ENCODE measurements around the gene MAMDC2. TPM values are rescaled to one million over a fixed set of nuclear protein-coding genes. Genes with fewer than 3 reads are reported as not detected.

Gene MAMDC2
- total and polyA plus RNA-seq, 2 donors (not counting 1 experiment from before 2014, with no cell fraction given): not detected

GRCh38 chr9:70123695-70124094 lies 80.0 kb downstream of the MAMDC2 start:
- Mint-ChIP-seq H3K9me3 (ENCODE audit: insufficient read depth) (no peaks in the 10 kb centered on the region), H3K27ac (no peak overlapping the region), H3K27me3 (peaks cover 7% of the 10 kb centered on the region), H3K4me3 (no peak overlapping the region), H3K4me1 (no peaks in the 10 kb centered on the region)
- TF ChIP-seq EZH2 (IDR thresholded peaks at IDR 0.05; ENCODE audit: borderline replicate concordance, insufficient read depth, low read depth, low read length, poor library complexity, severe bottlenecking) (no peak), CTCF (IDR thresholded peaks at IDR 0.05) (no peak)
- Histone ChIP-seq H3K4me2 (replicated peaks; ENCODE audit: low read depth, low read length, poor library complexity, severe bottlenecking) (no peak overlapping the region), H2AFZ (ENCODE audit: insufficient read depth, low read depth, low read length, poor library complexity, severe bottlenecking) (no peak overlapping the region), H3K36me3 (replicated peaks in 1 of 2; ENCODE audit: control extremely low read depth in 1 of 2, control insufficient read depth in 1 of 2, extremely low read depth in 1 of 2, insufficient read depth in 2 of 2, low read length in 1 of 2) (no peaks in the 10 kb centered on the region), H3K9ac (ENCODE audit: low read length) (no peak overlapping the region), H3K27ac (ENCODE audit: low read length in 2 of 2) (no peak overlapping the region), H3K4me3 (ENCODE audit: control extremely low read depth in 1 of 5, extremely low read depth in 1 of 5, insufficient read depth in 1 of 5, low read depth in 2 of 5, low read length in 4 of 5) (no peak overlapping the region), H3K27me3 (replicated peaks in 1 of 4; ENCODE audit: control extremely low read depth in 1 of 4, control insufficient read depth in 3 of 4, insufficient read depth in 4 of 4, low read length in 3 of 4) (peaks cover 0 to 2% (median 0%) of the 10 kb centered on the region in 4 experiments), H3K9me3 (ENCODE audit: control extremely low read depth in 1 of 3, control insufficient read depth in 2 of 3, insufficient read depth in 1 of 3, low read length in 2 of 3) (no peaks in the 10 kb centered on the region), H3K79me2 (ENCODE audit: control insufficient read depth, insufficient read depth, low read length) (no peaks in the 10 kb centered on the region), H4K20me1 (ENCODE audit: control insufficient read depth, insufficient read depth, low read length, poor library complexity, severe bottlenecking) (no peaks in the 10 kb centered on the region), H3K4me1 (ENCODE audit: control insufficient read depth in 2 of 2, insufficient read depth in 2 of 2, low read length in 2 of 2) (no peaks in the 10 kb centered on the region)
- DNase-seq (no peak), ATAC-seq (ENCODE audit: low read depth) (no peak)
- CTCF ChIA-PET: interaction anchor here (1.6 kb wide), 1 partner anchor 13 kb away, joined by 4 read pairs; no protein-coding TSS in a partner anchor
- intact Hi-C loops (cut with micrococcal nuclease): no loop called here
- POLR2A ChIA-PET: no interaction called here
- 87% methylated on average over 4 of the region's 4 CpGs for WGBS (ENCODE audit: insufficient coverage)

GRCh38 chr9:70125621-70126263 lies 82.1 kb downstream of the MAMDC2 start:
- H3K4me3 Mint-ChIP-seq: no peak overlapping the region
- H3K4me2 ChIP-seq (replicated peaks; ENCODE audit: low read depth, low read length, poor library complexity, severe bottlenecking): no peak overlapping the region
- ChIA-PET CTCF (interaction anchor here (0.6 to 1.3 kb wide), 2 partner anchors 12 to 60 kb away, joined by 3 to 4 read pairs; no protein-coding TSS in a partner anchor), POLR2A (no interaction called here)
- 87% methylated on average over 4 of the region's 4 CpGs for WGBS (ENCODE audit: insufficient coverage)
- no peak overlapping the region for H3K27ac Mint-ChIP-seq
- H3K9me3 Mint-ChIP-seq (ENCODE audit: insufficient read depth): no peaks in the 10 kb centered on the region
- DNase-seq (no peak), ATAC-seq (ENCODE audit: low read depth) (no peak)
- TF ChIP-seq CTCF (IDR thresholded peaks at IDR 0.05) (no peak), EZH2 (IDR thresholded peaks at IDR 0.05; ENCODE audit: borderline replicate concordance, insufficient read depth, low read depth, low read length, poor library complexity, severe bottlenecking) (no peak)
- H3K4me1 Mint-ChIP-seq: no peaks in the 10 kb centered on the region
- intact Hi-C loops (cut with micrococcal nuclease): no loop called here
- no peaks in the 10 kb centered on the region for H3K4me1 ChIP-seq (ENCODE audit: control insufficient read depth in 2 of 2, insufficient read depth in 2 of 2, low read length in 2 of 2)
- H4K20me1 ChIP-seq (ENCODE audit: control insufficient read depth, insufficient read depth, low read length, poor library complexity, severe bottlenecking): no peaks in the 10 kb centered on the region
- H3K27me3 ChIP-seq (replicated peaks in 1 of 4; ENCODE audit: control extremely low read depth in 1 of 4, control insufficient read depth in 3 of 4, insufficient read depth in 4 of 4, low read length in 3 of 4): no peaks in the 10 kb centered on the region
- no peak overlapping the region for H2AFZ ChIP-seq (ENCODE audit: insufficient read depth, low read depth, low read length, poor library complexity, severe bottlenecking)
- H3K9ac ChIP-seq (ENCODE audit: low read length): no peak overlapping the region
- H3K4me3 ChIP-seq (ENCODE audit: control extremely low read depth in 1 of 5, extremely low read depth in 1 of 5, insufficient read depth in 1 of 5, low read depth in 2 of 5, low read length in 4 of 5): no peak overlapping the region
- no peaks in the 10 kb centered on the region for H3K36me3 ChIP-seq (replicated peaks in 1 of 2; ENCODE audit: control extremely low read depth in 1 of 2, control insufficient read depth in 1 of 2, extremely low read depth in 1 of 2, insufficient read depth in 2 of 2, low read length in 1 of 2)
- H3K27me3 Mint-ChIP-seq: peaks cover 7% of the 10 kb centered on the region
- no peaks in the 10 kb centered on the region for H3K9me3 ChIP-seq (ENCODE audit: control extremely low read depth in 1 of 3, control insufficient read depth in 2 of 3, insufficient read depth in 1 of 3, low read length in 2 of 3)
- H3K79me2 ChIP-seq (ENCODE audit: control insufficient read depth, insufficient read depth, low read length): no peaks in the 10 kb centered on the region
- H3K27ac ChIP-seq (ENCODE audit: low read length in 2 of 2): no peak overlapping the region

All from B cell (primary cell).